GM12892 (cell line): ENCODE measurements around the gene ZNF350.

Experiments
- POLR2A ChIP-seq: IDR thresholded peaks from 2 replicates; pipeline ENCODE4 v1.6.1; 2011; ENCODE audit warnings: low read depth, low read length, control low read depth
- POLR2AphosphoS5 ChIP-seq: IDR thresholded peaks from 2 replicates; pipeline ENCODE4 v1.6.1; 2011; ENCODE audit warnings: low read depth, low read length, control low read depth
- TAF1 ChIP-seq: IDR thresholded peaks from 2 replicates; pipeline ENCODE4 v1.6.1; 2011; ENCODE audit warnings: low read depth, mild to moderate bottlenecking, control low read depth, low read length, borderline replicate concordance

GRCh38 chr19:51993422-51993821, 6.8 kb upstream of the ZNF350 start:
- TF ChIP-seq TAF1 (no peak), POLR2A (no peak), POLR2AphosphoS5 (no peak)
